Lower leg skin (tissue), 3 donors: ENCODE results near the gene GRWD1.

ENCODE experiments used
- POLR2A ChIP-seq, 2 donors: fragments of 450-650 bp; IDR thresholded peaks; one replicate each; pipeline ENCODE4 v1.6.1; 2016 to 2017; ENCODE audit warnings: antibody characterized with exemption in 2 of 2, mild to moderate bottlenecking in 1 of 2, moderate library complexity in 1 of 2
- TF ChIP-seq, protein P1 (sequence below), 3 donors: fragments of 450-650 bp; IDR thresholded peaks; one replicate each; pipeline ENCODE4 v1.5.1; 2016; ENCODE audit warnings: antibody characterized with exemption in 3 of 3, mild to moderate bottlenecking in 3 of 3, moderate library complexity in 2 of 3

DNA sequence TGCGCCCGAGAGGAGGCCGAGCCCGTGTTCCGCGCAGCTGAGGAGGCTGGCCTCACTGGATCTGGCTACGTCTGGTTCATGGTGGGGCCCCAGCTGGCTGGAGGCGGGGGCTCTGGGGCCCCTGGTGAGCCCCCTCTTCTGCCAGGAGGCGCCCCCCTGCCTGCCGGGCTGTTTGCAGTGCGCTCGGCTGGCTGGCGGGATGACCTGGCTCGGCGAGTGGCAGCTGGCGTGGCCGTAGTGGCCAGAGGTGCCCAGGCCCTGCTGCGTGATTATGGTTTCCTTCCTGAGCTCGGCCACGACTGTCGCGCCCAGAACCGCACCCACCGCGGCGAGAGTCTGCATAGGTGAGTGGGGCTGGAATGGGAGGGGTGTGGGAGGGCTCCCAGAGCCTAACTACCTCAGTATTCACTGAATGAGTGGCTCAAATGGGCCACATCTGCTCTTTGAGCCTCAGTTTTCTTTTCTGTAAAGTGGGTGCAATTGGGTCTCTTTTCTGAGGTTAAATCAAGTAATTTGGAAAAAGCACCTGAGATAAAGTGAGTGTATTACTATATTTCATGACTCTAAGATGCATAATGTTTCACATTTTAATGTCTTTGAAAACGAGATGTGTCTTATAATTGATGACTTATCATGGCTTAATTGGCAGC lies 40.6 kb upstream of the GRWD1 start:
- TF ChIP-seq, protein P1, sequence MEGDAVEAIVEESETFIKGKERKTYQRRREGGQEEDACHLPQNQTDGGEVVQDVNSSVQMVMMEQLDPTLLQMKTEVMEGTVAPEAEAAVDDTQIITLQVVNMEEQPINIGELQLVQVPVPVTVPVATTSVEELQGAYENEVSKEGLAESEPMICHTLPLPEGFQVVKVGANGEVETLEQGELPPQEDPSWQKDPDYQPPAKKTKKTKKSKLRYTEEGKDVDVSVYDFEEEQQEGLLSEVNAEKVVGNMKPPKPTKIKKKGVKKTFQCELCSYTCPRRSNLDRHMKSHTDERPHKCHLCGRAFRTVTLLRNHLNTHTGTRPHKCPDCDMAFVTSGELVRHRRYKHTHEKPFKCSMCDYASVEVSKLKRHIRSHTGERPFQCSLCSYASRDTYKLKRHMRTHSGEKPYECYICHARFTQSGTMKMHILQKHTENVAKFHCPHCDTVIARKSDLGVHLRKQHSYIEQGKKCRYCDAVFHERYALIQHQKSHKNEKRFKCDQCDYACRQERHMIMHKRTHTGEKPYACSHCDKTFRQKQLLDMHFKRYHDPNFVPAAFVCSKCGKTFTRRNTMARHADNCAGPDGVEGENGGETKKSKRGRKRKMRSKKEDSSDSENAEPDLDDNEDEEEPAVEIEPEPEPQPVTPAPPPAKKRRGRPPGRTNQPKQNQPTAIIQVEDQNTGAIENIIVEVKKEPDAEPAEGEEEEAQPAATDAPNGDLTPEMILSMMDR (IDR thresholded peaks at IDR 0.05): no peak
- no peak for TF ChIP-seq POLR2A (IDR thresholded peaks at IDR 0.05)
